CD14-positive monocyte (primary cell): ENCODE data around the gene LCA5. TPM values are rescaled to one million over a fixed set of nuclear protein-coding genes. Genes with fewer than 3 reads are reported as not detected.
"Not testable (repeated sequence)": the region's sequence is repeated elsewhere in the genome, so short reads cannot be mapped to it uniquely, and the experiment has no call there.

Experiments
- DNase-seq, 3 donors: peaks; one replicate each; pipeline ENCODE4 v3.0.0-alpha.2; 2011 to 2022
- H2AFZ ChIP-seq: 2 replicates; pipeline ENCODE4 v1.6.0; 2012; ENCODE audit warnings: mild to moderate bottlenecking, low read depth, low read length, inconsistent platforms; ENCODE audit not compliant: insufficient read depth, poor library complexity, severe bottlenecking
- H3K27ac ChIP-seq, 2 donors: 1 replicate in 1 of 2; 2 replicates in 1 of 2; pipeline ENCODE4 v1.5.1; 2012 to 2013; ENCODE audit warnings: low read length in 2 of 2, control low read depth in 1 of 2, inconsistent platforms in 1 of 2, low read depth in 1 of 2, mild to moderate bottlenecking in 1 of 2
- H3K27me3 ChIP-seq, 2 donors: one replicate each; pipeline versions ENCODE4 v1.6.0 to v1.6.1; 2011 to 2013; ENCODE audit warnings: low read length in 2 of 2; ENCODE audit not compliant: control insufficient read depth in 2 of 2, insufficient read depth in 2 of 2
- H3K36me3 ChIP-seq, 2 donors: replicated peaks in 1 of 2; 1 replicate in 1 of 2; 2 replicates in 1 of 2; pipeline versions ENCODE4 v1.5.1 to v1.6.1; 2012 to 2013; ENCODE audit warnings: low read length in 2 of 2, control low read depth in 1 of 2, inconsistent platforms in 1 of 2, mild to moderate bottlenecking in 1 of 2; ENCODE audit not compliant: insufficient read depth in 2 of 2, control insufficient read depth in 1 of 2
- H3K4me1 ChIP-seq, 2 donors: 1 replicate in 1 of 2; 2 replicates in 1 of 2; pipeline versions ENCODE4 v1.5.1 to v1.6.1; 2012 to 2013; ENCODE audit warnings: low read length in 2 of 2, control low read depth in 1 of 2, inconsistent platforms in 1 of 2, mild to moderate bottlenecking in 1 of 2, moderate library complexity in 1 of 2; ENCODE audit not compliant: insufficient read depth in 2 of 2, control insufficient read depth in 1 of 2
- H3K4me2 ChIP-seq: replicated peaks from 2 replicates; pipeline ENCODE3; 2012; ENCODE audit warnings: low read length, moderate library complexity, mild to moderate bottlenecking; ENCODE audit not compliant: poor library complexity, severe bottlenecking; ENCODE audit errors: extremely low read depth
- H3K4me3 ChIP-seq, 3 experiments: fragments of 200-600 bp in 1 of 3; sonication (generic) in 1 of 3; replicated peaks in 1 of 3; 1 replicate in 2 of 3; 2 replicates in 1 of 3; pipeline ENCODE4 v1.5.1; 2011 to 2013; ENCODE audit warnings: low read length in 3 of 3, mild to moderate bottlenecking in 3 of 3, control low read depth in 2 of 3, low read depth in 2 of 3, inconsistent platforms in 1 of 3, moderate library complexity in 1 of 3
- H3K79me2 ChIP-seq: 2 replicates; pipeline ENCODE4 v1.6.0; 2012; ENCODE audit warnings: mild to moderate bottlenecking, control low read depth, inconsistent platforms, low read length, moderate library complexity; ENCODE audit not compliant: insufficient read depth
- H3K9ac ChIP-seq: 2 replicates; pipeline ENCODE4 v1.6.0; 2017; ENCODE audit warnings: low read length, mild to moderate bottlenecking; ENCODE audit not compliant: insufficient read depth, poor library complexity, severe bottlenecking
- H3K9me3 ChIP-seq, 2 donors: replicated peaks in 1 of 2; 1 replicate in 1 of 2; 2 replicates in 1 of 2; pipeline versions ENCODE4 v1.5.1 to v1.6.1; 2012 to 2013; ENCODE audit warnings: low read length in 2 of 2, control low read depth in 1 of 2; ENCODE audit not compliant: control insufficient read depth in 1 of 2, insufficient read depth in 1 of 2
- H4K20me1 ChIP-seq: 2 replicates; pipeline ENCODE4 v1.6.0; 2012; ENCODE audit warnings: mild to moderate bottlenecking, low read length, control low read depth, moderate library complexity; ENCODE audit not compliant: insufficient read depth
- H3K27ac Mint-ChIP-seq, 7 donors: one replicate each; pipeline ENCODE4 v1.8.0; 2020; ENCODE audit warnings: mild to moderate bottlenecking in 7 of 7, mixed read lengths in 7 of 7, moderate library complexity in 6 of 7, inconsistent platforms in 2 of 7
- H3K27me3 Mint-ChIP-seq, 3 donors: one replicate each; pipeline ENCODE4 v1.8.0; 2021 to 2022; ENCODE audit warnings: low read depth in 3 of 3, mild to moderate bottlenecking in 3 of 3, mixed read lengths in 3 of 3, moderate library complexity in 3 of 3, inconsistent platforms in 1 of 3
- H3K36me3 Mint-ChIP-seq, 2 donors: one replicate each; pipeline ENCODE4 v1.8.0; 2020; ENCODE audit warnings: mixed read lengths in 2 of 2, inconsistent platforms in 1 of 2, mild to moderate bottlenecking in 1 of 2
- H3K4me1 Mint-ChIP-seq: one replicate; pipeline ENCODE4 v1.8.0; 2020; ENCODE audit warnings: mild to moderate bottlenecking, mixed read lengths
- H3K4me3 Mint-ChIP-seq, 2 donors: one replicate each; pipeline ENCODE4 v1.8.0; 2020; ENCODE audit warnings: mild to moderate bottlenecking in 2 of 2, mixed read lengths in 2 of 2, moderate library complexity in 1 of 2
- H3K9me3 Mint-ChIP-seq, 7 donors: one replicate each; pipeline ENCODE4 v1.8.0; 2020 to 2022; ENCODE audit warnings: mixed read lengths in 7 of 7, mild to moderate bottlenecking in 6 of 7, moderate library complexity in 6 of 7, inconsistent platforms in 2 of 7
- CTCF ChIP-seq: fragments of 200-600 bp; IDR thresholded peaks from one replicate; pipeline ENCODE4 v1.8.0; 2022; ENCODE audit warnings: antibody characterized with exemption, mild to moderate bottlenecking
- WGBS: methylation state at CpG from one replicate; pipeline ENCODE4 v1.1.5; 2013; ENCODE audit warnings: missing lambda C conversion rate; ENCODE audit not compliant: insufficient coverage; 5-methylcytosine and 5-hydroxymethylcytosine counted together
- intact Hi-C, 2 donors: fragments of 100-400 bp; cut with micrococcal nuclease; formaldehyde crosslinking; loops; one replicate each; pipeline versions ENCODE4 v1.15.0 to v1.15.1; 2023
- polyA plus RNA-seq, 3 donors: library from polyadenylated mRNA; depleted of rRNA in 1 of 3; unstranded in 2 of 3; stranded (reverse) in 1 of 3; fragments of 300-500 nt in 2 of 3; fragments of >200 nt in 1 of 3; fragmentation: Illumina TruSeq in 2 of 3; gene quantifications; 1 replicate in 2 of 3; 2 replicates in 1 of 3; pipeline ENCODE4 v1.2.3, GENCODE V29; 2012 to 2021

The LCA5 gene
- polyA plus RNA-seq, 3 donors: 0.08 TPM; not detected in 2

- no peaks in the 10 kb centered on the region for H3K4me1 Mint-ChIP-seq
- H3K4me3 Mint-ChIP-seq: no peak overlapping the region
- 89% methylated on average over 1 of the region's 2 CpGs for WGBS
- peaks cover 0 to 3% (median 0%) of the 10 kb centered on the region in 3 donors for H3K27me3 Mint-ChIP-seq
- Histone ChIP-seq H3K9ac (no peak overlapping the region), H3K36me3 (no peaks in the 10 kb centered on the region), H3K9me3 (no peaks in the 10 kb centered on the region), H3K4me3 (no peak overlapping the region), H3K79me2 (no peaks in the 10 kb centered on the region), H3K4me2 (no peak overlapping the region), H3K27ac (no peak overlapping the region), H3K4me1 (no peaks in the 10 kb centered on the region), H3K27me3 (no peaks in the 10 kb centered on the region), H2AFZ (no peak overlapping the region), H4K20me1 (no peaks in the 10 kb centered on the region)
- H3K36me3 Mint-ChIP-seq: no peaks in the 10 kb centered on the region
- H3K9me3 Mint-ChIP-seq: peaks cover 4 to 17% (median 13%) of the 10 kb centered on the region in 7 donors
- TF ChIP-seq CTCF: no peak
- no peak for DNase-seq
- H3K27ac Mint-ChIP-seq: no peak overlapping the region
- intact Hi-C loops: no loop called here
Measured at GRCh38 chr6:79584332-79584731, 47.1 kb upstream of the LCA5 start.

GRCh38 chr6:79577926-79578325 lies 40.7 kb upstream of the LCA5 start:
- H2AFZ ChIP-seq, intact Hi-C loops, H3K4me1 ChIP-seq, DNase-seq, H3K36me3 ChIP-seq, H3K27ac Mint-ChIP-seq, H3K4me3 ChIP-seq, H3K36me3 Mint-ChIP-seq, H3K4me2 ChIP-seq, H3K27me3 ChIP-seq, H3K79me2 ChIP-seq, H3K27me3 Mint-ChIP-seq, H3K4me1 Mint-ChIP-seq, H3K9ac ChIP-seq, H3K4me3 Mint-ChIP-seq, H4K20me1 ChIP-seq, H3K27ac ChIP-seq, H3K9me3 ChIP-seq: not testable (repeated sequence)
- 100% methylated on average over 2 of the region's 6 CpGs for WGBS
- H3K9me3 Mint-ChIP-seq: peaks cover 9 to 20% (median 15%) of the 10 kb centered on the region in 7 donors
